Chondrocyte (in vitro differentiated cells): ENCODE results near the gene WDR18. TPM values are rescaled to one million over a fixed set of nuclear protein-coding genes. Genes with fewer than 3 reads are reported as not detected.

Source experiments
- DNase-seq: peaks from one replicate; pipeline ENCODE4 v3.0.0; 2021; ENCODE audit warnings: mixed read lengths, low spot score
- H3K27ac Mint-ChIP-seq: one replicate; pipeline ENCODE4 v1.8.0; 2021; ENCODE audit warnings: mild to moderate bottlenecking, moderate library complexity, mixed read lengths; ENCODE audit not compliant: unreplicated experiment
- H3K27me3 Mint-ChIP-seq: 2 replicates; pipeline ENCODE4 v1.8.0; 2021; ENCODE audit warnings: low read depth, mixed read lengths
- H3K36me3 Mint-ChIP-seq: 2 replicates; pipeline ENCODE4 v1.8.0; 2021; ENCODE audit warnings: low read depth, mixed read lengths
- H3K4me1 Mint-ChIP-seq: 2 replicates; pipeline ENCODE4 v1.8.0; 2021; ENCODE audit warnings: low read depth, mild to moderate bottlenecking, mixed read lengths
- H3K4me3 Mint-ChIP-seq: one replicate; pipeline ENCODE4 v1.8.0; 2021; ENCODE audit warnings: mild to moderate bottlenecking, moderate library complexity, mixed read lengths; ENCODE audit not compliant: unreplicated experiment
- H3K9me3 Mint-ChIP-seq: 2 replicates; pipeline ENCODE4 v1.8.0; 2021; ENCODE audit warnings: low read depth, mixed read lengths
- CTCF ChIP-seq: fragments of 200-600 bp; sonication (generic); IDR thresholded peaks from 2 replicates; pipeline ENCODE4 v1.5.0; 2021; ENCODE audit warnings: antibody characterized with exemption, mild to moderate bottlenecking, moderate library complexity
- total RNA-seq: library from RNA; stranded (reverse); gene quantifications from 3 replicates; pipeline ENCODE4 v1.2.1, GENCODE V29; 2021

Gene WDR18
- total RNA-seq, 1 donor from 2014 or later: 48.5 TPM

- Mint-ChIP-seq H3K4me3 (no peak overlapping the region), H3K27ac (no peak overlapping the region), H3K36me3 (peaks cover 2% of the 10 kb centered on the region), H3K27me3 (no peaks in the 10 kb centered on the region), H3K9me3 (no peaks in the 10 kb centered on the region), H3K4me1 (peaks cover 12% of the 10 kb centered on the region)
- TF ChIP-seq CTCF: no peak
- DNase-seq: no peak
These were observed 42.0 kb upstream of the WDR18 start for GRCh38 chr19:942133-942645.

- no peak for DNase-seq
- Mint-ChIP-seq H3K9me3 (no peaks in the 10 kb centered on the region), H3K4me3 (no peak overlapping the region), H3K27ac (no peak overlapping the region), H3K4me1 (peaks cover 12% of the 10 kb centered on the region), H3K27me3 (no peaks in the 10 kb centered on the region), H3K36me3 (peaks cover 2% of the 10 kb centered on the region)
- TF ChIP-seq CTCF: no peak
These were observed 40.5 kb upstream of the WDR18 start for GRCh38 chr19:943551-944170.

- Mint-ChIP-seq H3K4me1 (peaks cover 12% of the 10 kb centered on the region), H3K27ac (no peak overlapping the region), H3K27me3 (no peaks in the 10 kb centered on the region), H3K9me3 (no peaks in the 10 kb centered on the region), H3K4me3 (no peak overlapping the region), H3K36me3 (peaks cover 2% of the 10 kb centered on the region)
- DNase-seq: no peak
- TF ChIP-seq CTCF: no peak
These were observed 40.0 kb upstream of the WDR18 start for GRCh38 chr19:944171-944567.

- peaks cover 2% of the 10 kb centered on the region for H3K36me3 Mint-ChIP-seq
- H3K27ac Mint-ChIP-seq: no peak overlapping the region
- DNase-seq: no peak
- H3K4me1 Mint-ChIP-seq: peaks cover 12% of the 10 kb centered on the region
- no peak overlapping the region for H3K4me3 Mint-ChIP-seq
- no peaks in the 10 kb centered on the region for H3K27me3 Mint-ChIP-seq
- no peak for TF ChIP-seq CTCF
- no peaks in the 10 kb centered on the region for H3K9me3 Mint-ChIP-seq
These were observed 39.4 kb upstream of the WDR18 start for GRCh38 chr19:944663-945241.

- TF ChIP-seq CTCF: no peak
These were observed 38.5 kb upstream of the WDR18 start for GRCh38 chr19:945401-946252.

More at GRCh38 chr19:945401-946252, 38.5 kb upstream of the WDR18 start:
- peaks cover 9% of the 10 kb centered on the region for H3K4me1 Mint-ChIP-seq
- no peak for DNase-seq
- no peak overlapping the region for H3K27ac Mint-ChIP-seq
- no peaks in the 10 kb centered on the region for H3K9me3 Mint-ChIP-seq
- no peak overlapping the region for H3K4me3 Mint-ChIP-seq
- no peaks in the 10 kb centered on the region for H3K27me3 Mint-ChIP-seq
- peaks cover 2% of the 10 kb centered on the region for H3K36me3 Mint-ChIP-seq
